ENCODE data around the gene PDLIM7. TPM values are rescaled to one million over a fixed set of nuclear protein-coding genes. Genes with fewer than 3 reads are reported as not detected.

PDLIM7 gene
- total RNA-seq, 1 donor from 2014 or later = 118 TPM

GRCh38 chr5:177439518-177440053 is 57.8 kb downstream of the PDLIM7 start:
- no peak for TF ChIP-seq POLR2A (IDR thresholded peaks at IDR 0.05)

GRCh38 chr5:177438468-177438867 is 58.9 kb downstream of the PDLIM7 start:
- Histone ChIP-seq H3K4me1 (no peaks in the 10 kb centered on the region), H3K9me3 (no peaks in the 10 kb centered on the region), H3K36me3 (peaks cover 0 to 51% of the 10 kb centered on the region in 2 donors), H3K27ac (no peak overlapping the region), H3K27me3 (no peaks in the 10 kb centered on the region), H3K4me3 (no peak overlapping the region)
- no peak for TF ChIP-seq POLR2AphosphoS5 (IDR thresholded peaks at IDR 0.05; ENCODE audit: insufficient read depth in 1 of 2, low read depth in 1 of 2)
- TF ChIP-seq CTCF (IDR thresholded peaks at IDR 0.05) = no peak
- TF ChIP-seq POLR2A (IDR thresholded peaks at IDR 0.05) = no peak
- no peak for DNase-seq (ENCODE audit: extremely low spot score in 2 of 2)
- intact Hi-C loops (cut with DNase I) = no loop called here

More at GRCh38 chr5:177439518-177440053, 57.8 kb downstream of the PDLIM7 start:
- H3K9me3 ChIP-seq = no peaks in the 10 kb centered on the region
- no peaks in the 10 kb centered on the region for H3K4me1 ChIP-seq
- peaks cover 0 to 40% of the 10 kb centered on the region in 2 donors for H3K36me3 ChIP-seq
- DNase-seq (ENCODE audit: extremely low spot score in 2 of 2) = no peak
- no peaks in the 10 kb centered on the region for H3K27me3 ChIP-seq
- H3K4me3 ChIP-seq = no peak overlapping the region
- intact Hi-C loops (cut with DNase I) = no loop called here
- no peak overlapping the region for H3K27ac ChIP-seq

GRCh38 chr5:177437623-177438022 is 59.8 kb downstream of the PDLIM7 start:
- Histone ChIP-seq H3K27me3 (no peaks in the 10 kb centered on the region), H3K4me3 (no peak overlapping the region), H3K36me3 (peaks cover 0 to 58% of the 10 kb centered on the region in 2 donors), H3K4me1 (no peaks in the 10 kb centered on the region), H3K27ac (no peak overlapping the region), H3K9me3 (no peaks in the 10 kb centered on the region)
- TF ChIP-seq POLR2AphosphoS5 (IDR thresholded peaks at IDR 0.05; ENCODE audit: insufficient read depth in 1 of 2, low read depth in 1 of 2) (no peak), POLR2A (IDR thresholded peaks at IDR 0.05) (no peak), CTCF (IDR thresholded peaks at IDR 0.05) (no peak)
- intact Hi-C loops (cut with DNase I) = no loop called here
- no peak for DNase-seq (ENCODE audit: extremely low spot score in 2 of 2)

GRCh38 chr5:177435847-177436536 is 61.4 kb downstream of the PDLIM7 start:
- no peak for DNase-seq (ENCODE audit: extremely low spot score in 2 of 2)
- Histone ChIP-seq H3K27me3 (no peaks in the 10 kb centered on the region), H3K4me1 (peaks cover 6% of the 10 kb centered on the region), H3K36me3 (peaks cover 0 to 56% of the 10 kb centered on the region in 2 donors), H3K27ac (no peak overlapping the region), H3K9me3 (no peaks in the 10 kb centered on the region), H3K4me3 (no peak overlapping the region)
- intact Hi-C loops (cut with DNase I) = no loop called here
- TF ChIP-seq CTCF (IDR thresholded peaks at IDR 0.05) = no peak
- no peak for TF ChIP-seq POLR2A (IDR thresholded peaks at IDR 0.05)
- no peak for TF ChIP-seq POLR2AphosphoS5 (IDR thresholded peaks at IDR 0.05; ENCODE audit: insufficient read depth in 1 of 2, low read depth in 1 of 2)

GRCh38 chr5:177434942-177435738 is 62.3 kb downstream of the PDLIM7 start:
- intact Hi-C loops (cut with DNase I) = no loop called here
- H3K36me3 ChIP-seq = peaks cover 0 to 51% of the 10 kb centered on the region in 2 donors
- no peak for DNase-seq (ENCODE audit: extremely low spot score in 2 of 2)
- no peak overlapping the region for H3K27ac ChIP-seq
- H3K4me3 ChIP-seq = no peak overlapping the region
- no peaks in the 10 kb centered on the region for H3K9me3 ChIP-seq
- H3K27me3 ChIP-seq = no peaks in the 10 kb centered on the region
- TF ChIP-seq CTCF (IDR thresholded peaks at IDR 0.05) (no peak), POLR2AphosphoS5 (IDR thresholded peaks at IDR 0.05; ENCODE audit: insufficient read depth in 1 of 2, low read depth in 1 of 2) (no peak), POLR2A (IDR thresholded peaks at IDR 0.05) (no peak)
- H3K4me1 ChIP-seq = peaks cover 15% of the 10 kb centered on the region

Data from vagina (tissue), 2 donors.